KOPT-K1 (cell line): Measurements from ENCODE around the gene RIPOR2.

Experiments
- H3K27ac ChIP-seq: fragments of 200-600 bp; sonication (generic); 2 replicates; pipeline ENCODE4 v1.5.1; 2016; ENCODE audit warnings: antibody characterized with exemption, mild to moderate bottlenecking, low read depth, low read length; ENCODE audit not compliant: poor library complexity, severe bottlenecking
- H3K36me3 ChIP-seq: fragments of 200-600 bp; sonication (generic); 2 replicates; pipeline ENCODE4 v1.5.1; 2017; ENCODE audit warnings: antibody characterized with exemption, mild to moderate bottlenecking, low read length, moderate library complexity; ENCODE audit not compliant: insufficient read depth
- H3K9me3 ChIP-seq: fragments of 200-600 bp; sonication (generic); 2 replicates; pipeline ENCODE4 v1.5.1; 2017; ENCODE audit warnings: antibody characterized with exemption, low read length, mild to moderate bottlenecking; ENCODE audit not compliant: insufficient read depth, poor library complexity, severe bottlenecking

The RIPOR2 gene, protein sequence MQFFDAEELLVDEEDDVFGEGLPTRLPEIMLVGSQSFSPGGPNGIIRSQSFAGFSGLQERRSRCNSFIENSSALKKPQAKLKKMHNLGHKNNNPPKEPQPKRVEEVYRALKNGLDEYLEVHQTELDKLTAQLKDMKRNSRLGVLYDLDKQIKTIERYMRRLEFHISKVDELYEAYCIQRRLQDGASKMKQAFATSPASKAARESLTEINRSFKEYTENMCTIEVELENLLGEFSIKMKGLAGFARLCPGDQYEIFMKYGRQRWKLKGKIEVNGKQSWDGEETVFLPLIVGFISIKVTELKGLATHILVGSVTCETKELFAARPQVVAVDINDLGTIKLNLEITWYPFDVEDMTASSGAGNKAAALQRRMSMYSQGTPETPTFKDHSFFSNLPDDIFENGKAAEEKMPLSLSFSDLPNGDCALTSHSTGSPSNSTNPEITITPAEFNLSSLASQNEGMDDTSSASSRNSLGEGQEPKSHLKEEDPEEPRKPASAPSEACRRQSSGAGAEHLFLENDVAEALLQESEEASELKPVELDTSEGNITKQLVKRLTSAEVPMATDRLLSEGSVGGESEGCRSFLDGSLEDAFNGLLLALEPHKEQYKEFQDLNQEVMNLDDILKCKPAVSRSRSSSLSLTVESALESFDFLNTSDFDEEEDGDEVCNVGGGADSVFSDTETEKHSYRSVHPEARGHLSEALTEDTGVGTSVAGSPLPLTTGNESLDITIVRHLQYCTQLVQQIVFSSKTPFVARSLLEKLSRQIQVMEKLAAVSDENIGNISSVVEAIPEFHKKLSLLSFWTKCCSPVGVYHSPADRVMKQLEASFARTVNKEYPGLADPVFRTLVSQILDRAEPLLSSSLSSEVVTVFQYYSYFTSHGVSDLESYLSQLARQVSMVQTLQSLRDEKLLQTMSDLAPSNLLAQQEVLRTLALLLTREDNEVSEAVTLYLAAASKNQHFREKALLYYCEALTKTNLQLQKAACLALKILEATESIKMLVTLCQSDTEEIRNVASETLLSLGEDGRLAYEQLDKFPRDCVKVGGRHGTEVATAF

DNA sequence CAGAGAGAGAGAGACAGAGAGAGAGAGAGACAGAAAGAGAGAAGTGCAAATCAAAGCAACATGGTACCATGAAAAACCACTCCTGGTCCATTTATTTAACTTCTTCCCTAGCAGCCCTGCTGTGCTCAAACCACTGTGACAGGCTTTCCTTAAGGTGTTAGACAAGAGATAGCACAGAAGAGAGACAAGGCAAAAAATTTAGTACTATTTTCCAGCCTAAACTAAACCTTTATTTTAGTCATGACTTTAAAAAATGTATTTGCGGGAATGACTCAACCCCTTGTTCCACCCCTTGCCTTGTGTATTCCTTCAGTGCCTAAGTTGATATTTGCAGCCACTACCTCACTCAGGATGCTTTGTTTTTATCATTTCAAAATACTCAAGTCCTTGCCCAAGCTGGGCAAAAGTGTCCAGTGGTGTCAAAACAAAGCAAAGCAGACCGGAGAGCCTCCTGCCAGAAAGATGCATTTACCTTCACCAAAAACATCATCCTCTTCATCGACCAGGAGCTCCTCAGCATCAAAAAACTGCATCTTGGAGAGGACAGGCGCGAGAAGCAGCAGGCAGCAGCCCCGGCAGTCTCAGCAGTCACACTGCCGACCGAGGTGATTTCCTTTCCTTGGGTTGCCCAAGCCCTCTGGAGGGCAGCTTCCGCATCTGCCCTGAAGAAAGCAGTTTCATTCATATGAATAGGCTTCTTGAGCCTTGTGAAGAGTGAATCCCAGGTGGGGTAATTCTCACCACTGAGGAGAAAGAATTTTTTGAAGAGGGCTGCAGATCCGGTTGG, at the start of gene RIPOR2:
TSS of gene RIPOR2 (minus strand) at position 595 of the 787 bp plus-strand sequence. CDS start at position 533, 62 bp downstream.
- H3K9me3 ChIP-seq, result no peaks in the 10 kb centered on the region
- H3K36me3 ChIP-seq, result no peaks in the 10 kb centered on the region

DNA sequence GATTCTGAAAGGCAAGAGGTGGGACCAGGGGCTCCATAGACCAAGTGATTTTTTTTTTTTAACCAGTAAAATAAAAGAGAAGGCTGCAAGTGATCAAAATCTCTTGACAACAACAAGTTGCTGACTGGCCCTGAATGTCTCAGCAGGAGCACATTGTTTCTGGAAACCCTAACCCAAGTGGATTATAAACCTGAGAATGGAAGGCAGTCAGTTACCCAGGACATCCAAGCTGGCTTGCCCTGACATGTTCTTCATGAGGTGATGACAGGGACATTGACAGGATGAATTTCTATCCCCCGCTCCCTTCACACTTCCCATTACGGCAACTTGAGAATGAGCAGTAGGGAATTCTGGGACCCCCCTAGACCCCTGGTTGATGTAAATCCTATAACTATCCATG, 49.6 kb upstream of the RIPOR2 start:
- Histone ChIP-seq H3K9me3 (peaks cover 8% of the 10 kb centered on the region), H3K36me3 (no peaks in the 10 kb centered on the region), H3K27ac (no peak overlapping the region)

More for the DNA sequence above, at the start of gene RIPOR2:
- peak within 1 kb of the TSS; percentile 89 for H3K27ac ChIP-seq

DNA sequence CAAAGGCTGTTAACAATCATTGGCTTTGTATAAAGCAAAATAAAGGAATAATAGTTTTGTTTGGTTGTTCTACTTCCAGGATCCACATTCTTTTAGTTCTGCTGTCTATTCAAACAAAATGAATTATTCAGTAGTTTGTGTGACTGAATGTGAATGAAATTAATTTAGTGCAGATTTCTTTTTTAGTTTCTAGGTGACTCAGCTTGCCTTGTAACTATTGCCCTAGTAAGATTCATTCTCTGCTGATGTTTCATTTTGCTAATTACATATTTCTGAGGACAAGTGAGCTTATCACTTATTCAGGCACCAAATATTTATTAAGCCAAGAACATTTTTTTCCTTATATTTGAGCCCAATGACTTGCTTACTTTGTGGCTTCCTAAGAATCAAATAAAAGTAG, 46.5 kb upstream of the RIPOR2 start:
- H3K27ac ChIP-seq, result no peak overlapping the region
- no peaks in the 10 kb centered on the region; the same call in 1 of the 2 replicates for H3K36me3 ChIP-seq

DNA sequence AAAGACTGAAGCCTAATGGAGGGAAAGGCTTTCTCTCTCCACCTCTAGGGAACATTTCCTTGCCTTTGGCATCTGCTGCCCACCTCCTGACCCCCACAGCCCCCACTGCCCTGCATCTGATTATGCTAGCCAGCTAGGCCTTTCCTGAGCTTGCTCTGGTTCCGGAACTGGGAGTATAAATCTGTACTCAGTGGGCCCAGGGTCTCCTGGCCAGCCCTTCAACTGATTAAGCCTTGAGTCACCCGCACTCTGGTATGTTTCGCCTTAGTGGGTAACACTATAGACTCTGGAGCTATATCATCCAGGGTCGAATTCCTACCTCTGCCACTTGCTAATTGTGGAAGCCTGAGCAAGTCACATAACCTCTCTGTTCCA, 45.6 kb upstream of the RIPOR2 start:
- H3K27ac ChIP-seq, result no peak overlapping the region
- H3K36me3 ChIP-seq, result no peaks in the 10 kb centered on the region; the same call in 1 of the 2 replicates
- H3K9me3 ChIP-seq, result no peaks in the 10 kb centered on the region

More for the DNA sequence above, 46.5 kb upstream of the RIPOR2 start:
- H3K9me3 ChIP-seq, result peaks cover 4% of the 10 kb centered on the region

DNA sequence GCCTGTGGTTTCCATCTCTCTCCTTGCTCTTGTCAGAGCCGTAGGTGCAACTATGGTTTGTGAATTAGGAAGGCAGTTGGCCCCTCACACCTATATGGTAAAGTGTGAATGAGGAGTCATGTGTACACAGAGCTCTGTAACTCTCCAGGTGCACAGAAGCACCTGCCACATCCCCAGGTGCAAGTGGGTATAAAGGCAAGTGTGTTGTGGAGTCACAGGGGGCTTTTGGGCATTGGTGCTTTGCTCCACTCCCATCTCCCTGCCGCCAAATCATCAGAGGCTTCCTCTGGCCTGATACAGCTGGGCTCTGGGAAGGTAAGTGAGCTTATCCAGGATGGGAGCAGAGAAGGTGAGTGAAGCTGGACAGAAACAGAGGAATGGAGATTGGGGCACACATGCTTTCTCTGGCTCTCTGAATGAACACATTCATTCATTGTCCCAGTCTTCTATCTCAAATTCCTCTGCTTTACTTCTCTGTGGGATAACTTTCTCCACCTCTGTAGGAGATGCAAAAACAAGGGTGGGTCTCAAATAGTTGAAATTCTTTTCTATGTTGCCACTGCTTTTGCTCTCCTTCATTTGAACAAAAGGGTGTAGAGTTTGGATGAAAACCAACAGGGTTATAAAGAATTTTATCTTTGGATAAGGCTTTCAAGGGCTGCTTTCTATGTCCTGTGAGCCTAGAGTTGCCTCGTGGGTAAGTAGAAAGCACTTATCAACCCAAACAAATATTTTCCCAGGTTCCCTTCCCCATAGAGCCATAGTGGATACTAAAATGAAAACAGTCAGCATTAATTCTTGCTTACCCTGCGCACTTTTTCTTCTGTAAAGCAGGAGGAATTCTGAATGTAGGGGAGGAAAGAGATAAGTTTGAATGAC, 45.0 kb upstream of the RIPOR2 start:
- H3K27ac ChIP-seq, result no peak overlapping the region
- no peaks in the 10 kb centered on the region; the same call in 1 of the 2 replicates for H3K36me3 ChIP-seq
- H3K9me3 ChIP-seq, result no peaks in the 10 kb centered on the region

DNA sequence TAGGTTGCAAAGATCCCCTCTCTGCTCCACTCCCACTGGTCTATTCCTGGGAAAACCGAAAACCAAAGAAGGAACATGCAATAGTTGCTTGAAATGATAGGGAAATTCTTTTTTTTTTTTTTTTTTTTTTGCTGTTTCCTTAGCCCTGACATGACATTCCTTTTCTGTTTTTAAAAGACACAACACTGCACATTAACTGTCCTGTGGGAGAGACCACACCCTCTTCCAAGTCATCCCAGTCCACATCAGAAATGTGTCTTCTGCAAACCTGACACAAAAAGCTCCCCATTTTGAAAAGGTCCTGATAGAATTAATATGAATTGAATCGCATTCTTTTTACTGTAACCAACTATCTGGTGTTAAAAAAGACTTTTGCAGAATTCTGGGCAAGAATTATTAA, 43.4 kb upstream of the RIPOR2 start:
- Histone ChIP-seq H3K9me3 (no peaks in the 10 kb centered on the region), H3K27ac (no peak overlapping the region), H3K36me3 (no peaks in the 10 kb centered on the region; the same call in 1 of the 2 replicates)

DNA sequence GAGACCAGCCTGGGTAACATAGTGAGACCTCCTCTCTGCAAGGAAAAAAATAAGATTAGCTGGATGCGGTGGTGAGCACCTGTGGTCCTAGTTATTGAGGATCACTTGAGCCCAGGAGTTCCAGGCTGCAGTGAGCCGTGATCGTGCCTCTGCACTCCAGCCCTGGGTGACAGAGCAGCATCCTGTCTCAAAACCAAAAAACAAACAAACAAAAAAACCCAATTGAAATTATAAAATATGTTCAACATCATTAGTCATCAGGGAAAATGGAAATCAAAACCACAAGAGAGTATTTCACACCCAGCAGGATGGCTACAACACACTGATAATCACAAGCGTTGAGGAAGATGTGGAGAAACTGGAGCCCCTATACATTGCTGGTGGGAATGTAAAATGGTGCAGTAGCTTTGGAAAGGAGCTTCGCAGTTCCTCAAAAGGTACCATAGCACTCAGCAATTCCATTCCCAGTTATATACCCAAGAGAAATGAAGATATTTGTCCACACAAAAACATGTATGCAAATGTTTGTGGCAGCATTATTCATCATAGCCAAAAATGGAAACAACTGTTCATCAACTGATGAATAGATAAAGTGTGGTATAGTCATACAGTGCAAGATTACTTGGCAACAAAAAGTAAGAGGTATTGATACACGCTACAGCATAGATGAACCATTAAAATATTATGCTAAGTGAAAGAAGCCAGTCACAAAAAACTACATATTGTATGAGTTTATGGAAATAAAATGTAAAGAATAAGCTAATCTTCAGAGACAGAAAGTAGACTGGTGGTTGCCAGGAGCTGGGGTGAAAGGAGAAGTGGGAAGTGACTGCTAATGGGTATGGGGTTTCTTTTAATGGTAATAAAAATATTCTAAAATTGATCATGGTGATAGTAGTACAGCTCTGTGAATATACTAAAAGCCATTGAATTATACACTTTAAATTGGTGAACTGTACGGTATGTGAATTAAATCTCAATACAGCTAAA, 38.7 kb upstream of the RIPOR2 start:
- no peaks in the 10 kb centered on the region; the same call in 1 of the 2 replicates for H3K36me3 ChIP-seq
- H3K27ac ChIP-seq, result no peak overlapping the region

DNA sequence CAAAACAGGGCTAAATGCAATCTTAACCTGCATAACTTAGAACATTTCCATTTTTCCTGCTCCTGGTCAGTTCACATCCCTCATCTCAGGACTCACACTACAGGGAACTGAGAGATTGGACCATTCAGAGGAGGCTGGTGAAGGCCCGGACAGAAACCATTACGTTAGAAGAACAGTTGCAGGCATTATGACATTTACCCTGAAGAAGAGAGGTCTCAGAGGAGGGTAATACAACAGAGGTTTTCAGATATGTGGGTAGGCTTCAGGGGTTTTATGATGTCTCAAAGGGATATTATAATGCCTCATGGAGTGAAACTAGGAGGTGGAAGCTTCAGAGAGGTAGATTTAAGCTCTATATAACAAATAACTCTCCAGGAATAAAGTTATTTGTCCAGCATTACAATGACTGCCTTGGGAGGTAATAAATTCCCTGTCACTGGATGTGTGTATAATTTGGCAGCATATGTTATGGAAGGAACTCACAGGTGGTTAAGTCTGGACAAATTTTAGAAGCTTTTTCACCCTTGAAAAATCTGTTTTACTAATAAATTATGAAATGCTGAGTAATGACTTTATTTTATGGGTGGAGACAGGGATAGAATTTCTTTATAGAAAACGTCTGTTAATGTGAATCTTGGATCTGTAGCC, 36.7 kb upstream of the RIPOR2 start:
- no peak overlapping the region for H3K27ac ChIP-seq
- no peaks in the 10 kb centered on the region for H3K36me3 ChIP-seq
- no peaks in the 10 kb centered on the region for H3K9me3 ChIP-seq

More for the DNA sequence above, 38.7 kb upstream of the RIPOR2 start:
- no peaks in the 10 kb centered on the region for H3K9me3 ChIP-seq

DNA sequence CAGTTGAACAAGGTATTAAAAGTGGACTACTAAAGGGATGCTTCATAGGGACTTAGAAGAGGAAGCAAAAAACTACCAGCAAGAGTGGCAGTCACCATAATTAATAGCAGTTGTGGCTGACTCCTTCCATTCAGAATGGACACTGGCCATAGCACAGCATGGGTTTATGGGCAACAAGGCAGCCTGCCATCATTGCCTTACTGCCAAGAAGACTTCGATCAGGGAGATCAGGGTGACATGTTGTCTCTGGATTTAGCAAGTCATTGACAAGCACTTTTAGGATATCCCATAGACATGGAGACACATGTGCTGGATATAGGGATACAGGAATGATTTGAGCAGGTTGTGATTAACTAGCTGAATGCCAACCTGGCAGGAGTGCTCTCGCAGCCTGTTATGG, 35.3 kb upstream of the RIPOR2 start:
- H3K9me3 ChIP-seq, result no peaks in the 10 kb centered on the region
- H3K36me3 ChIP-seq, result no peaks in the 10 kb centered on the region
- H3K27ac ChIP-seq, result no peak overlapping the region

DNA sequence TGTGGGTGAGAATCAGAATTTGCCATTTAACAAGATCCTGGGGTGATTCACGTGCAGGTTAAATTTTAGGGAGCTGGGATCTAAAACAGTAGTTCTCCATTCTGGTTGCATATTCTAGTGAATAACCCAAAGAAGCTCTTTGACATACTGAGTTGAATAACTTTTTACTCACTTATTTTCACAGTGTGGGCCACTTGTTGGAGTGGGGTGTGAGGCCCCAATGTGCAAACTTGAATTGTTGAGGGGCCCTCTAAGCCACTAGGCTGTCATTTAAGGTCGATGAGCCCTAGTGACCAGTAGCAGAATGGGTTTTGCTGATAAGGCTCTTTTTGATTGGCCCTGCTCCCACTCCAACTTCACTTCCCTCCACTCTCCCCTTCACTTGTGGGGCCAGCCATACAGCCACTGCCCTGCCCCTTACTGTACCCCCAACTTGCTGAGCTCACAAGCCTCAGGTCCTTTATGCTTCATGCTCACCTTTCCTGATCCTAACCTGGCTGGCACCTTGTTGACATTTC, 33.6 kb upstream of the RIPOR2 start:
- Histone ChIP-seq H3K9me3 (no peaks in the 10 kb centered on the region), H3K27ac (no peak overlapping the region), H3K36me3 (no peaks in the 10 kb centered on the region)

DNA sequence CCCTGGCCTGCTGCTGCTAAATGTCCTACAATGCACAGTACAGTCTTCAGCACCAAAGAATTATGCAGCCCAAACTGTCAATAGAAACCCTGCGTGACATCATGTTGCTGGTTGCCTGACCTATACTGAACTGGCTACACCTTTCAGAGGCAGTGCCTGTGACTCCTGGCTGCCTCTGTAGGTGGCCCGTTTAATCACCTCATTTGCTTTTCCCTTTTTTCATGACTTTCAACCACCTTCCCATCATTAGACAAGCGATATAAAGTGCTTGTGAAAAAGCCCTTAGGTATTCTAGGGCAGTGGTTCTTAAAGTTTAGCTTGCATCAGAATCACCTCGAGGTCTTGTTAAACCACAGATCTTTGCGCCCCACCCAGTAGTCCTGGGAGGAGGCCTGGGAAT, 33.0 kb upstream of the RIPOR2 start:
- Histone ChIP-seq H3K27ac (no peak overlapping the region), H3K9me3 (no peaks in the 10 kb centered on the region), H3K36me3 (no peaks in the 10 kb centered on the region)

DNA sequence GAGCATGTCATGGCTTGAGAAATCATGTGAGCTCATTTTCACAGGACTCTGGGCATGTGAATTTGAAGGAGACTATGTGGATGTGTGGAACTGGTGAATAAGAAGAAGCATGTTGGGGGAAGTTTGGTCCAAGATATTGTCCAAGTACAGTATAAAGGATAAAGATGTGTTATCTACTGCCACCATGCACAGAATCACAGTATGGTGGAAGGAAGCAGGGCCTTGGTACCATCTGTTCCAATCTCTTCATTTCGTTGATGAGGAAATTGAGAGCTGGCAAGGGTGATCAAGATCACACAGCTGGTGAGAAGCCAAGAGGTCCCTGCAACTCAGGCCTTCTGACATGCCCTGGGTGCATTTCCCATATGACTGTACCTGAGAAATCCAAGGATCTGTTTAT, 31.5 kb upstream of the RIPOR2 start:
- Histone ChIP-seq H3K27ac (no peak overlapping the region), H3K9me3 (no peaks in the 10 kb centered on the region), H3K36me3 (no peaks in the 10 kb centered on the region)
